GM12865 (cell line): Measurements from ENCODE around the gene SLC29A3.

Source experiments
- DNase-seq: peaks from one replicate; pipeline ENCODE4 v3.0.0; 2010; ENCODE audit warnings: low read depth
- H3K4me3 ChIP-seq: 2 replicates; pipeline ENCODE4 v1.5.1; 2011; ENCODE audit warnings: mild to moderate bottlenecking, low read depth, low read length, control low read depth
- TF ChIP-seq, protein P1 (sequence below): IDR thresholded peaks from 2 replicates; pipeline ENCODE4 v1.5.1; 2011; ENCODE audit warnings: low read length, control low read depth, low read depth, inconsistent platforms; ENCODE audit not compliant: insufficient read depth; ENCODE audit errors: missing control alignments

Gene SLC29A3

DNA sequence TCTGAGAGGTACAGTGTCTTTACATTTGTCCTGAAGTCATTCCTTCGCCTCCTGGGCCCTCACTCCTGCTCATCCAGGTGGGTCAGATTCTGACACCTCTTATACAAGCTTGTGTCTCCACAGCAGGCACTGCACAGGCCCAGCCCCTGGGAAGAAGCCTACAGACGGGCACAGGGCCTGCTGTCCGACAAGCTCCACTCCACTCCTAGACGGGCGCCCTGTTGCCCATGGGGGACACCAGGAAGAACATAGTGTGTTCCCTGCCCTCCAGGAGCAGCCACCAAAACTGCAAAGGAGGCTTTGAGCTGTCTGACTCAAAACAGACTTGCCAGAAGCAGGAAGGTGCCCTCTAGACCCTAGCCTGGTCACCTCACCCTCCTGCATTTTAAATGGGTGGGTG is 45.6 kb upstream of the SLC29A3 start:
- no peak overlapping the region for H3K4me3 ChIP-seq
- DNase-seq, result no peak
- TF ChIP-seq, protein P1, sequence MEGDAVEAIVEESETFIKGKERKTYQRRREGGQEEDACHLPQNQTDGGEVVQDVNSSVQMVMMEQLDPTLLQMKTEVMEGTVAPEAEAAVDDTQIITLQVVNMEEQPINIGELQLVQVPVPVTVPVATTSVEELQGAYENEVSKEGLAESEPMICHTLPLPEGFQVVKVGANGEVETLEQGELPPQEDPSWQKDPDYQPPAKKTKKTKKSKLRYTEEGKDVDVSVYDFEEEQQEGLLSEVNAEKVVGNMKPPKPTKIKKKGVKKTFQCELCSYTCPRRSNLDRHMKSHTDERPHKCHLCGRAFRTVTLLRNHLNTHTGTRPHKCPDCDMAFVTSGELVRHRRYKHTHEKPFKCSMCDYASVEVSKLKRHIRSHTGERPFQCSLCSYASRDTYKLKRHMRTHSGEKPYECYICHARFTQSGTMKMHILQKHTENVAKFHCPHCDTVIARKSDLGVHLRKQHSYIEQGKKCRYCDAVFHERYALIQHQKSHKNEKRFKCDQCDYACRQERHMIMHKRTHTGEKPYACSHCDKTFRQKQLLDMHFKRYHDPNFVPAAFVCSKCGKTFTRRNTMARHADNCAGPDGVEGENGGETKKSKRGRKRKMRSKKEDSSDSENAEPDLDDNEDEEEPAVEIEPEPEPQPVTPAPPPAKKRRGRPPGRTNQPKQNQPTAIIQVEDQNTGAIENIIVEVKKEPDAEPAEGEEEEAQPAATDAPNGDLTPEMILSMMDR, result no peak

GRCh38 chr10:71274901-71275796 is 43.9 kb upstream of the SLC29A3 start:
- no peak for DNase-seq
- TF ChIP-seq, protein P1, result no peak

DNA sequence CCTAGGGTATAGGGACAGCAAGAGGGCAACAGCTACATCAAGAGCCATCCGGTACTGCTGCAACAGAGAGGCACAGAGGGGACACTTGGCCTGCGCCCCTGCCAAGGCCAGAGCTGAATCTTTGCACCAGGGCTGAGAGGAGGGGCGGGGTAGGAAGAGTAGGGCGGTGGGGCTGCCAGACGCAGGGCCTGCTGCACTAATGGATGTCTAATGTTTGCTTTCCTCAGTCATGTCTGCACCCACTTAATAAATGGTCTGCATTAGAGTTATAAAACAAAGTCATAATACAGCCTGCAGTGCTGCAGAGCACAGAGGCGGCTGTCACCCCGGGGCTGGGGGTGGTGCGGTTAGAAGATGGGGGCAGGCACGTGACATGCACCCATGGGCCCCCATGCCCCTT is 42.2 kb upstream of the SLC29A3 start:
- no peak overlapping the region for H3K4me3 ChIP-seq
- TF ChIP-seq, protein P1, result no peak
- DNase-seq, result no peak

More at GRCh38 chr10:71274901-71275796, 43.9 kb upstream of the SLC29A3 start:
- no peak overlapping the region for H3K4me3 ChIP-seq

DNA sequence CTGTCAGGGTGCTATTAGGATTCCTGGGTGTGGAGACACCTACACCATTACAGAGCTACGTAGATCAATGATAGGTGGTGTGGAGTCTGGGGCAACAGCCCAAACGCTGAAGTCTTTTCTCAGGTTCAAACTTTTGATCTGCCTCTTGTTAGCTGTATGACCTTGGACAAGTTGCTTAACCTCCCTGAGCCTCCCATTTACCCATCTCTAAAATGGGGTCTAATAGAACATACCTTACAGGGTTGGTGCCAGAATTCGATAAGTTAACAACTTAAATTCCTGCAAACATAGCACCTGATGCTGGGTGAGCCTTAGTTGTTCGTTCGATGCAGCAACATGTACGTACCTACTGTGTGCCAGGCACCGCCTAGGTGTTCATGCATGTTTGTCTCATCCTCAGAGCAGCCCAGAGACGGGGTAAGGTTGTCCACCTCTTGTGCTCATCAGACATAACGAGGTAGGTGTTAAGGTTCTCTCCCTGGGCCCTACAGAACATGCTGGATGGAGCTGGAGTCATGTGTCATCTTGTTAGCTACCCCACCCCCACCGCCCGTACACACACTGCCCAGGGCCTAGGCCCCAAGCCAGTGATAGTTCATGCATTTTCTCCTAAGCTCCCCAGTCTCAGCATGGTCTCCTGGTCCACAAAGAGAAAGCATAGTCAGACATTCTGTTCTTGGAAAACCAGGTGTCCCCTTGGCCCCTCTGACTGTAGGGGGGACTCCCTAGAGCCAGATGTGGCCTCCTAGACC is 41.0 kb upstream of the SLC29A3 start:
- no peak overlapping the region for H3K4me3 ChIP-seq
- no peak for DNase-seq
- TF ChIP-seq, protein P1, result no peak

DNA sequence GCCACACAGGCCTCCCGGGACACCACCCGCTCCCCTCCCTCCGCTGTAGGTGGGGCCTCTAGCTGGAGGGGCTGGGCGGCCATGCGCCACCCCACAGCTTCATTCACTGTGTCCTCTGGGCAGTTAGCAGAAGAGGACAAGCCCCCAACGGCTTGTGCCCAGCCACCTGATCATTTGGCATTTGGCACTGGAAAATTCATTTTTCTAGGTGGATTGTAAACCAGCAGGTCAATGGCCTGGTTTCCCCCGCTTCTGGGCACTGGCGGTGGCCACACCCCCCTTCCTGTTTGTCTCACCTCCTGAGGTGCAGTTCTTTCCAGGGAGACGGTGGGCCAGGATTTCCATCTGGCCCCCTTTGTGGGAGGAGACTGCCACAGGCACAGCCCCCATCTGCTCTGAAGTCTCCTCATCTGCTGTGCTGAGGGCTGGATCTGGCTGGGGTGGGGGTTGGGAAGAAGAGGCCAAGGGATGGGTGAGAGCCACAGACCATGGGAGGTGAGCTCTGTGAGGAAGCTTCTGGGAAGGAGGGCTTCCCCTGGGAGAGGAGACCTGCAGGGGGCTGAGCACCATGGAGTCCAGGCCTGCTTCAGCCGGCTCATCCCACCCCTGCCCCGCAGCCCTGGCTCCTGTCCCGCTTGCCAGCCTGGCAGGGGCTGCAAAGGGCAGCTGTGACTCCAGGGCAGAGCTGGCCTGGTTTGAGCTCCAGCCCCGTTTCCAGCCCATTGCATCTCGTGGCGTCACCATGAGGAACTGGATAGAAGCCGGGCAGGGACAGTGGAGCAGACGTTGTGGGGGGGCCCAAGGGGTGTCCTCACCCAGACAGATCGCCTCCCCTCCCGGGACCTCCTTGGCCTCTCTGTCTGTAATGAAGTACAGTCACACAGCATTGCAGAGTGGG is 40.1 kb upstream of the SLC29A3 start:
- TF ChIP-seq, protein P1, result no peak
- no peak overlapping the region for H3K4me3 ChIP-seq
- no peak for DNase-seq

- TF ChIP-seq, protein P1, result no peak
- no peak overlapping the region for H3K4me3 ChIP-seq
- DNase-seq, result no peak
Measured at GRCh38 chr10:71279590-71280170, 39.4 kb upstream of the SLC29A3 start.
